HG03342 (cell line): Measurements from ENCODE around the gene ETHE1.

Experiments
- ATAC-seq: cut with Tn5 transposase; IDR thresholded peaks from one replicate; pipeline ENCODE4 v1.9.1; 2021; ENCODE audit warnings: mild to moderate bottlenecking, moderate library complexity; ENCODE audit not compliant: unreplicated experiment

ETHE1 gene

DNA sequence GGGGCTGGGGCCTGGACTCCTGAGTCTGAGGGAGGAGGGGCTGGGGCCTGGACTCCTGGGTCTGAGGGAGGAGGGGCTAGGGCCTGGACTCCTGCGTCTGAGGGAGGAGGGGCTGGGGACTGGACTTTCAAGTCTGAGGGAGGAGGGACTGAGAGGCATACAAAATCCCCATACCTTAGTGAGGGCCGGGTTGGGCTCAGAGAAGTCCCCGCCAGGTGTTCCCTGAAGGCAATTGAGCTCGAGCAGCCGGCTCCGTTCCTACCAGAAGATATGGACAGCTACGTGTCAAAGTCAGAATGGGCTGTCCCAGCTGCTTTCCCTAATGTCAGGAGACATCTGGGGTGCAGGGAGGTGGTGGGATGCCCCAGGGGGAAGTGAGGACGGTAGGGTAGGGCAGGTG is 31.9 kb downstream of the ETHE1 start:
- no peak for ATAC-seq

DNA sequence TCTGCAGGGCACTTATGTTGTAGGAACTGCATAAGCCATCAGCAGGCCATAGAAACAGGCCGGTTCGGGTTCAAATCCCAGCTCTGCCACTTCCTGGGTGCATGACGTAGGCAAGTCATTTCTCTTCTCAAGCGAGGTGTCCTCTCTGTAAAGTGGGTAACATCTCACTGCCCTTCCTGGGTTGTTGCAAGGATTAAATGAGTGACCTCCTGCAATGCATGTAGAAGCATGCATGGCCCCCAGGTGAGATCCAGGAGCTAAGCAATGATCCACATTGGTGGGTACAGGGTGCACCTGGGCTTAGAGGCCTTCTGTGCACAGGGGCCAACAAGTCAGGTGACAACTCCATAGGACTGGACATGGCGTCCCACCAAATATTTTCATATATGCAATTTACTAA is 36.2 kb downstream of the ETHE1 start:
- no peak for ATAC-seq

DNA sequence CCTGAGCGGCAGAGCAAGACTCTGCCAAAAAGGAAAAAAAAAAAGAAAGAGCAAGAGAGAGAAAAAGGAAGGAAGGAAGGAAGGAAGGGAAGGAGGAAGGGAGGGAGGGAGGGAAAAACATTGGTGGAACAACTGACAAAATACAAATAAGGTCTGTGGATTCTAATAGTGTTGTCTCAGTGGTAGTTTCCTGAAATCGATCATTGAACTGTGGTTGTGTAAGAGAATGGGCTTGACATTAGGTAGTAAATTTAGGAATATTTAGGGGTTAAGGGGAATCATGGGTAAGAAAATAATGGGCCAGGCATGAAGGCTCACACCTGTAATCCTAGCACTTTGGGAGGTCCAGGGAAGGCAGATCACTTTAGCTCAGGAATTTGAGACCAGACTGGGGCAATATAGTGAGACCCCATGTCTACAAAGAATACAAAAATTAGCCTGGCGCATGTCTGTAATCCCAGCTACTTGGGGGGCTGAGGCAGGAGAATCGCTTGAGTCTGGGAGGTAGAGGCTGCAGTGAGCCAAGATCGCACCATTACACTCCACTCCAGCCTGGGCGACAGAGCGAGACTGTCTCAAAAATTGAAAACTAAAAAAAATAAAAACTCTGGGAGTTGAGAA is 36.9 kb downstream of the ETHE1 start:
- ATAC-seq = no peak

DNA sequence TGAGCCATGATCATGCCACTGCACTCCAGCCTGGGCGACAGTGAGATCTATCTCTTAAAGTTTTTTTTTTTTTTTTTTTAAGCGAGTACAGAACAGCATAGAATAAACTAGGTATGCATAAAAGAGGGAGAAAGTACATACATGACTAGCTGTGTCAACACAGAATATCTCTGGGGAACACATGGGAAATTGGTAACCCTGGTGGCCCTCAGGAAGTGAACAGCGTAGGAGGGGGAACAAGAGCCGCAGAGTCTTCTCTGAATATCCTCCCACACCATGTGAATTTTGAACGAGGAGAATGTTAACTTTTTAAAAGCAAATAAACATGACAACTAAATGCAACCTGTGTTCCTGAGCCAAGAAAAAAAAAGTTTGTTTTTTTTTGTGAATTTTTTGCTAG is 37.7 kb downstream of the ETHE1 start:
- ATAC-seq = peak; percentile 56

DNA sequence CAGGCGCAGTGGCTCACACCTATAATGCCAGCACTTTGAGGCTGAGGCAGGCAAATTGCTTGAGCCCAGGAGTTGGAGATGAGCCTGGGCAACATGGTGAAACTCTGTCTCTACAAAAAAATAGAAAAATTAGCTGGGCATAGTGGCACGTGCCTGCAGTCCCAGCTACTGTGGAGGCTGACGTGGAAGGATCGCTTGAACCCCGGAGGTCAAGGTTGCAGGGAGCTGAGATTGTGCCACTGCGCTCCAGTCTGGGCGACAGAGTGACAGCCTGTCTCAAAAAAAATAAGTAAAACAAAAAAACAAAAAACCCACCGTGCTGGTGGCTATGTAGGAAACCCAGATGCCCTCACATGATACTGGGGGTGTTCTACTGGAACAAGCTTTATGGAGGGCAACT is 38.8 kb downstream of the ETHE1 start:
- ATAC-seq = no peak

DNA sequence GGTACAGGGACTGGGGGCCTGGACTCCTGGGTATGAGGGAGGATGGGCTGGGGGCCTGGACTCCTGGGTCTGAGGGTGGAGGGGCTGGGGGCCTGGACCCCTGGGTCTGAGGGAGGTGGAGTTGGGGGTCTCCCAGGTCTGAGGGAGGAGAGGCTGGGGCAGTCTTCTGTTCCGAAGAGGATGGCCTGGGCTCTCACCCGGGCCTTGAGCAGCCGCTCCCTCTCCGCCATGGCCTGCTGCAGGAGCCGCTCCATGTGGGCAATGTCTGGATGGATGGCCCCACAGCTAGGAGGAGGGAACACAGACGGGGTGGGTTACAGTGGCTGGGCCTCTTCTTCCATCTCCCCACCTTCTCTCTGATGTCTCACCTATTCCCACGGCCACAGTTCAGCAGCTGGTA is 40.6 kb downstream of the ETHE1 start:
- ATAC-seq = no peak

DNA sequence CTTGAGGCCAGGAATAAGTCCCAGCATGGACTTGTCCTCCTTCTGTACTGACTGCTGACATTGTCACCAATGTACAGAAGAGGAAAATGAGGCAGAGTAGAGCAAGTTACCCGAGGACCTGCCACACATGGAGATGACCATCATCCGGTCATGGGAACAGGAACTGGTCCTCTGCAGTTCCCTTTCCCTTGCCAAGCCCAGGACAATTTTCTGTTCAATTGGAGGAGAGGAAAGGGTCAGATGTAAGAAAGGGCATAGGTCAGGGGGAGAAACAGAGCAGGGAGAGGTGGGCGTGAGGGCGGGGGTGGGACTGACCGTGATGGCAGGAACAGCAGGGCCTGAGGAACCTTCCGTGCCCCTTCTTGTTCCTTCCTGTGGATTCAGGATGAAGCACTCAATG is 41.0 kb downstream of the ETHE1 start:
- ATAC-seq = no peak

DNA sequence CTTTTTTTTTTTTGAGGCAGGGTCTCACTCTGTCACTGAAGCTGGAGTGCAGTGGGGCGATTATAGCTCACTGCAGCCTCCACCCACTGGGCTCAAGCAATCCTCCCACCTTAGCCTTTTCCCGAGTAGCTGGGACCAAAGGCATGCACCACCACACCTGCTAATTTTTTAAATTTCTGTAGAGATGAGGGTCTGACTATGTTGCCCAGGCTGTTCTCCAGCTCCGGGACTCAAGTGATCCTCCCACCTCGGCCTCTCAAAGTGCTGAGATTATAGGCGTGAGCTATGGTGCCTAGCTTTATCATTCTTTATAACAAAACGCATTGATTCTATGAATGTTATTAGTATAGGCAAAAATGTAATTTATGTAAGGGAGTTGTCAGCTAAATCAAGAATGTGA is 43.7 kb downstream of the ETHE1 start:
- ATAC-seq = no peak

DNA sequence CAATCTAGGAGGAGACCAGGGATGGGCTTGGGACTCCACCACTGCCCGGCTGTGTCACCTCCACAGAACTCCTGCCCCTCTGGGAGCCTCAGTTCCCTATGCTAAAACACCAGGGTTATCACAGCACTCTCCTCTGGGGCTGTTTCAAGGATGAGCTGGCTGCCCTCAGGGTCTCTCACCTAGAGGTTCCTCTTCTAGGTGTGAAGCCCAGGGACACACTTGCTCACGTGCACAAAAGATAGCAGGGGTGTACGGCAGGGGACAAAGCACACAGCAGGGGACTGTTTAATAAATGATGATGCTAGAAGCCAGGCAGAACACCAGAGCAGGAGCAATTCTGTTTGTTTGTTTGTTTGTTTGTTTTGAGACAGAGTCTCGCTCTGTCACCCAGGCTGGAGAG is 44.8 kb downstream of the ETHE1 start:
- ATAC-seq = no peak

DNA sequence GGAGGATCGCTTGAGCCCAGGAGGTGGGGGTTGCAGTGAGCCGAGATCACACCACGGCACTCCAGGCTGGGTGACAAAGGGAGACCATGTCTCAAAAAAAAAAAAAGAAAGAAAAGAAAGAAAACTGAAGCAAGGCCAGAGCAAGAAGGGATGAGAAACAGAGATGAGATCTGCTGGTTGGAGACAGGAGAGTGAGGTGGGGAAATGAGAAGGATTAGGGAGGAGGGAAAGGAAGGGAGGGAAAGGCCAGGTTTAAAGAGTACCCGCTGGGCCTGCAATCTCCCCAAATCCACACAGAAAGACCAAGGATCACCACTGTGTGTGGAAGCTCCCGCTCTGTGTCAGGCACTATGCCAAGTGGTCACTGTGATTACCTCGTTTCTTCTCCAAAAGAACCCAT is 45.3 kb downstream of the ETHE1 start:
- no peak for ATAC-seq

DNA sequence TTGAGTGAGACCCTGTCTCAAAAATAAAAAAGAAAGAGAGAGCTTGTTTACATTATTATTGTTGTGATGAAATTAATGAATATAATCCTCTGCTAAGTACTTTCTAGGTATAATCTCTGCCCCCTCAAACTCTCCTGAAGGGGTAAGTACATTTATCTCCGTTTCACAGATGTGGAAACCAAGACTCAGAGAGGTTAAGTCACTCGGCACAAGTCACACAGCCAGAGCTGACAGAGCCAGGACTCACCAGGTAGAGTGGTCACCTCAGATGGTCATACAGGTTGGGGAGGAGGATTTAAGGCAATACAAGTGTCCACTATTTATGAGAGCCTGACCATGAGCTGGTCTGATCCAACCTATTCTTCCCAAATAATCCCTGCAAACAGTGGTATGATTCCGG is 46.4 kb downstream of the ETHE1 start:
- ATAC-seq = no peak

DNA sequence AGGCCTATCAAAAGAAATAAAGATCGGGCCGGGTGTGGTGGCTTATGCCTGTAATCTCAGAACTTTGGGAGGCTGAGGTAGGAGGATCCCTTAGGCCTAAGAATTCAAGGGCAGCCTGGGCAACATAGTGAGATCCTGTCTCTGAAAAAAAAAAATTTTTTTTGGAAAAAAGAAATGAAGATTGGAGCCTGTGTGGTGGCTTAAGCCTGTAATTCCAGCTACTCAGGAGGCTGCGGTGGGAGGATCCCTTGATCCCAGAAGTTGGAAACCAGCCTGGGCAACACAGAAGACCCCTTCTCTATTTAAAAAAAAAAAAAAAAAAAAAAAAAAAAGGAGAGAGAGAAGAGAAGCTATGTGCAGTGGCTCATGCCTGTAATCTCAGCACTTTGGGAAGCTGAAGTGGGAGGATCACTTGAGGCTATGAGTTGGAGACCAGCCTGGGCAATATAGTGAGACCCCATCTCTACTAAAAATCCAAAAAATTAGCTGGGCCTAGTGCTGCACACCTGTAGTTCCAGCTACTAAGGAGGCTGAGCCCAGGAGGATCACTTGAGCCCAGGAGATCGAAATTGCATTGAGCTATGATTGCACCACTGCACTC is 46.9 kb downstream of the ETHE1 start:
- ATAC-seq = no peak

DNA sequence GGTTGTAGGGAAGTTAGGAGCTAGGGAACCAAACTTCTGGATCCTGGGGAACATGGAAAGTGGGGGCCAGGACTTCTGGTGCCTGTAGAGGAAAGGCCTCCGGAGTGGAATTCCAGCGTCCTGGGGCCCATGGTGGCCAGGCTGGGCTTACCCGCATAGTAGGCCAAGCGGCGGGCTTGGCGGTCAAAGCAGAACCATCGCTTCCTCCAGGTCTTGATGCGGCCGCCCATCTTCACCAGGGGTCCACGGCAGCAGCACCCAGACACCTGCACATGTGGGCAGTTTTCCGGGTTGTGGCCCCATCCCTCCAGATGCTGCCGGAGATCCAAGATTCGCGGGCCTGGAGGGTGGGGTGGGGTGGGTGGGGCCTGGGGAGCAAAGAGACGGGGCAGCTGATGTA is 47.8 kb downstream of the ETHE1 start:
- no peak for ATAC-seq

DNA sequence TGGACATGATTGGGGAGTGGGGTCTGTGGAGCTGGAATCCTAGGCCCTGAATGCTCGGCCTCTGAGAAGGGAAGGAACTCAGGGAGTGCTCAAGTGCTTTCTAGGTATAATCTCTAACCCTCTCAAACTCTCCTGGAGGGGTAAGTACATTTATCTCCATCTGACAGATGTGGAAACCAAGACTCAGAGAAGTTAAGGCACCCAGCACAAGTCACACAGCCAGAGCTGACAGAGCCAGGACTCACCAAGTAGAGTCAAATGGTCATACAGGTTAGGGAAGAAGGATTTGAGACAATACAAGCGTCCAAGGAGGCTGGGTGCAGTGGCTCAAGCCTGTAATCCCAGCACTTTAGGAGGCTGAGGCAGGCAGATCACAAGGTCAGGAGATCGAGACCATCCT is 48.7 kb downstream of the ETHE1 start:
- ATAC-seq = no peak

DNA sequence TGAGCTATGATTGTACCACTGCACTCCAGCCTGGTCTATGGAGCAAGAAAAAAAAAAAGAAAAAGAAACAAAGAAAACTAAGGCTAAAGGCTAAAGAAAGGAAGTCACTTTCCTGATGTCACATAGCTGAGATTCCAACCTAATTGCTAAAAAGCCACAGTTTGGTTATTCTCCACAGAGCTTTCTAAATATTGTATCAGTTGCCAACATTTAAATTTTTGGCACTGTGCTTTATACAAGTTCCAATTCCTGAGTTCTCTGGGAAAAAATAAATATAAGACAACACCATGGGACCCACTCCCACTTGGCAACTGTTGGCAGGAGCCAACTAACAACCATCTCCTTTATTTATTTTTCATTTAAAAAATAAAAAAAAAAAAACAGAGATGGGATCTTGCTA is 50.4 kb downstream of the ETHE1 start:
- ATAC-seq = no peak

DNA sequence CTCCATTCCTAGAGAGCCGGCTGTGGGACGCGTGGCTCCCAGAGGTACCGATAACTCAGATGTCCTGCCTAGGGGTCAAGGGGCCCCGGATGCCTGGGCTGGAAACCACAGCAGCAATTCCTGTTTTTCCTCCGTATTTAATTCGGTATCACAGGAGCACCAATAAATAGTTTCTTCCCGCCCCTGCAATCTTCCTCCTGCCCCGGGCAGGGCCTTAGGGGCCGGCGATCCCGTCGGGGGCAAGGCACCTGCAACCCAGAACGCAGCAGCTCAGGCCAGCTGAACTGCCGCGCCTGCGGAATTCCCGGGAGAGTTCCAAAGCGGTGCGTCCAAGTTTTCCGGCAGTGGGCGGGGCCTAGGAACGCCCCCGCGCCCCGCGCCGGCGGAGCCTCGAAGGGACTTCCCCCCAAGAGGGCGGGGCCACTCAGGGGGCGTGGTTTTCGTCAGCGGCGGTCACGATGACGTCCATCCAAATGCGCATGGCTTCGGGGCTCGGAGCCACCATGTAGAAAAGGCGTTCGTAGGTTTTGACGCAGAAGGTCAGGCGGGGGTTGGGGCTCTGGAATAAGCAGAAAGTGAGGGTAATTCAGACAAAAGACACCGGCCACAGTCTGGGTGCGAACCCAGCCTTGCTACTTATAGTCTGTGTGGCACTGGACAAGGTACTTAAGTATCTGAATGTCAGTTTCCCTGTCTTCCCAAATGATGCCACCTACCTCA is 51.9 kb downstream of the ETHE1 start:
- peak; percentile 62 for ATAC-seq

DNA sequence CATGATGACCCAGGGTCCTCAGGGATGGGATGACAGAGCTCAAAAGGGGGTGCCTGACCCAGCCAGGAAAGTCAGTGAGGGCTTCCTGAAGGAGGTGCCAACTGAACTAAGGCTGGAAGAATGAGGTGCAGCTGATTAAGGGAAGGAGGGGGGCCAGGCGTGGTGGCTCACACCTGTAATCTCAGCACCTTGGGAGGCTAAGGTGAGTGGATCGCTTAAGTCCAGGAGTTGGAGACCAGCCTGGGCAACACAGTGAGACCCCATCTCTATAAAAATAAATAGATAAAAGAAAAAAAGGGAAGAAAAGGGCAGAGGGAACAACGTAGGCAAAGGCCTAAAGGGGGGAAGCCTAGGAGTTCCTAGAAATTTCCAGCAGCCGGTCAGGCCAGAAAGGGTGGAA is 52.5 kb downstream of the ETHE1 start:
- ATAC-seq = no peak

DNA sequence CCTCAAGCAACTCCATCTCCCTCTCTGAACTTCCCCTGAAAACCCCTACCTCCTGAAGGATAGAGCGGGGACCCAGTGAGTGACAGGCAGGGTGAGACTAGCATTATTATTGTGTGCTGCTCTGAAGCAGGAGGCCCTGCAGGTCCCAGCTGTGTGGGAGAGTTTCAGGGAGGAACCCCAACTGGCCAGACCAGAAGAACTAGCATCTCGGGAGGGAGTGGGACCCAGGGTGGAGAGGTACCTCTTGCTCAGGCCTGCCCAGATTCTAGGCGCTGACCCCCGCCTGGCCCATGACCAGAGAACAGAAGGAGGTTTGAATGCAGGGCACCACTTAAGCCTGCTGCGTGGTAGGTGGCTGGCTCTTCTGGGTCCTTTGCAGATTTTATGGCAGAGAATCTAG is 55.9 kb downstream of the ETHE1 start:
- no peak for ATAC-seq

DNA sequence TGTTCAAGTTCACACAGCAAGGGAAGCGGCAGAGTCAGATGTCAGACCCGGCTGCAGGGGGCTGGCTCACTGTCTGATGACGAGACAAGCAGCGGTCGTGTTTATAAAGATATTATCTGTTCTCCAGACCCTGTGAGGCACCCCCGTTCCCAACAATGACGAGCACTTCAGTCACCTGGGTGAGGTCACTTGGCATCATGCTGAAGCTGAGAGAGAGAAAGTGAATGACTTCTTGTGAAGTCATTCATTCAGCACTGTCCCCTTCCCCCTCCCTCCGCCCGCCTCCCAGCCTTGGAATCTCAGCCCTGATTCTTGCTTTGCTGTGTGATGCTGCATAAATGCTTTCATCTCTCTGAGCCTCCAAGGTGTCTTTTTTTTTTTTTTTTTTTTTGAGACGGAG is 56.7 kb downstream of the ETHE1 start:
- no peak for ATAC-seq

DNA sequence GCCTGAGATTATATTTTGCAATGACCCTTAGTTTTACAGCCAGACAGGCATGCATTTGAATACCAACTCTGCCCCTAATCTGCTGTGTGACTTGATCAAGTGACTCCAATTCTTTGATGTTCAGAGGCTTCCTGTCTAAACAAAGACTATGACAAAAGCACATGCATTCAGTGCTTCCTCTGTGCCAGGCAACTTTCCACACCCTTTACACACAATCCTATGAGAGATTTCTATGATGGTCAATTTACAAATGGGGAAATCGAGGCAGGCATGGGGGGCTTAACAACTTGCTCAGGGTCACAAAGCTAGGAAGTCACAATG is 57.9 kb downstream of the ETHE1 start:
- no peak for ATAC-seq

DNA sequence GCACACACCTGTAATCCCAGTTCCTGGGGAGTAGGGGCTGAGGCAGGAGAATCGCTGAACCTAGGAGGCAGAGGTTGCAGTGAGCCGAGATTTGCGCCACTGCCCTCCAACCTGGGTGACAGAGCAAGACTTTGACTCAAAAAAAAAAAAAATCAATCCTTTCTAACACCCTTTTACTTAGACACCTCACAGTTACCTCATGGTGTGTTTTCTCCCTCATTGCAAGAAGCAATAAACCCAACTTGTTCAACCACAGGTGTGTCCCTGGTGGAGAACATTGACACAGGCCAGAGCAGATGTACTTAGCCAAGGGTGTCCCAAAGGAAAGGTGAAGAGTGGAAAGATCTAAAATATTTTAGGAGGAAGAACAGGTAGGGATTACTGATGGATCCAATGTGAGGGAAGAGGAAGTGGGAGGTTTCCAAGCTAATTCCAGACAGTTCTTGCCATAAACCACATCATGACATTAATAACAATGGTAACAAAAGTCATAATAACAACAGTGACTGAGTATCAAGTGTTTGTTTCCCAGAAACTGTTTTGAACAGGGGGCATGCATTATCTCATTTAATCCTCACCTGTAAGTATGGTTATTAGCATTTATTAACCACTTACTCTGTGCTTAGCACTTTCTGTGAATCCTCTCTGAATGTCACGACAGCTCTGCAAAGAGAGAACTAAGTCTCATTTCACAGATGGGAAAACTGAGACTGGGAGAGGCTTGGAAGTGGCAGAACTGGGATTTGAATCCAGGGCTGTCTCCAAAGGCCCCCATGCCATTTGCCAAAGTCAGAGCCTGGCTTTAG is 58.4 kb downstream of the ETHE1 start:
- ATAC-seq = no peak

DNA sequence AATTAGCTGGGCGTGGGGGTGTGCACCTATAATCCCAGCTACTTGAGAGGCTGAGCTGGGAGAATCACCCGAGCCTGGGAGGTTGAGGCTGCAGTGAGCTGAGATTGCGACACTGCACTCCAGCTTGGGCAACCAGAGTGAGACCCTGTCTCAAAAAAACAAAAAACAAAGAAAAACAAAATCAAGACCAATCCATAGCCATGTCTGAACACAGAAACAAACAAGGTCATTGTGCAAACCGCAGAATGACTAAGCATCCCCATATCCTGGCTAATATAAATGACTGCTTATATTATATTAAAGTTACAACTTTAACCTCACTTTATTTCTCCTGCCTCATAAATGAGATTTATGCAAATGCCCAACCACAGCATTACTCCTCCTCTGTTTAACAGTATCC is 59.3 kb downstream of the ETHE1 start:
- no peak for ATAC-seq
